Measurements from ENCODE around the gene MCM7. TPM values are rescaled to one million over a fixed set of nuclear protein-coding genes. Genes with fewer than 3 reads are reported as not detected.

The MCM7 gene
- total RNA-seq, 1 experiment from 2014 or later: 350 TPM

GRCh38 chr7:100074841-100075240 is 26.4 kb downstream of the MCM7 start:
- DNase-seq (ENCODE audit: low read depth): no peak

GRCh38 chr7:100072462-100072861 is 28.7 kb downstream of the MCM7 start:
- no peak for DNase-seq (ENCODE audit: low read depth)

- DNase-seq (ENCODE audit: low read depth): no peak
These were observed 30.0 kb downstream of the MCM7 start for GRCh38 chr7:100071018-100071723.

DNA sequence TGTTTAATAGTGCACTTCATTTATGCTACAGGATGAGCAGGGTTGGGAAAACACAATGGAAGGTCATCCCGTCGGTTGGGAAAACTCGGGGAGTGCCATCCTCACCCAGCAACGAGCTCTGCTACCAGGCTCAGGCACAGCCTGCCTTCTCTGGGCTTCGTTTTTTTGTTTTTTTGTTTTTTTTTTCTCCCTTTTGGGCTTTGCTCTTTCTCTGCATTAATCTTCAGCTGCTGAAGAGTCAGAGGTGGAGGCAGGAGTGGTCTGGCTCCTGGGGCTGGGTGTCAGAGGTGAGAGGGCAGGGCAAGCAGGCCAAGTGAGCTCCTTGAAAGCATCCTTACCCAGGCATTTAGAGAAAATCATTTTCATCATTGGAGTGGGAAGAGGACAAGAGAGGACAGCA is 31.2 kb downstream of the MCM7 start:
- DNase-seq (ENCODE audit: low read depth): no peak

DNA sequence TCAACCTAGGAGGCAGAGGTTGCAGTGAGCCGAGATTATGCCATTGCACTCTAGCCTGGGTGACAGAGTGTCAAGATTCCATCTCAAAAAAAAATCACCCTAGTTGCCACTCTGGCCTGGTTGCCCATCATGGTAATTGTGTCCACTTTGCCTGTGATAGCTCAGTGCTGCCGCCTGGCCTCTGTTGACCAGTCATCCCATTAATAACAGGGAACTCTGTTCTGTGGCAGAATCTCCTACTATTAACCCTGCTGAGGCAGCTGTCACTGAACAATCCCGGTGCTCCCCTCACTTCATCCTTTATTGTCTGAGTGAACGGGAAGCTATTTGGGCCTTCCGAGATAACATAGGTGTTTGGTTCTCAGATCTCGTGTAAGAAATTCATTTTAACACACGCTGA is 34.2 kb downstream of the MCM7 start:
- DNase-seq (ENCODE audit: low read depth): no peak

- no peak for DNase-seq (ENCODE audit: low read depth)
These were observed 35.6 kb downstream of the MCM7 start for GRCh38 chr7:100065452-100066186.

- DNase-seq (ENCODE audit: low read depth): no peak
These were observed 37.0 kb downstream of the MCM7 start for GRCh38 chr7:100064162-100064561.

- DNase-seq (ENCODE audit: low read depth): no peak
These were observed 37.8 kb downstream of the MCM7 start for GRCh38 chr7:100063376-100063775.

GRCh38 chr7:100061518-100062193 is 39.5 kb downstream of the MCM7 start:
- no peak for DNase-seq (ENCODE audit: low read depth)

DNA sequence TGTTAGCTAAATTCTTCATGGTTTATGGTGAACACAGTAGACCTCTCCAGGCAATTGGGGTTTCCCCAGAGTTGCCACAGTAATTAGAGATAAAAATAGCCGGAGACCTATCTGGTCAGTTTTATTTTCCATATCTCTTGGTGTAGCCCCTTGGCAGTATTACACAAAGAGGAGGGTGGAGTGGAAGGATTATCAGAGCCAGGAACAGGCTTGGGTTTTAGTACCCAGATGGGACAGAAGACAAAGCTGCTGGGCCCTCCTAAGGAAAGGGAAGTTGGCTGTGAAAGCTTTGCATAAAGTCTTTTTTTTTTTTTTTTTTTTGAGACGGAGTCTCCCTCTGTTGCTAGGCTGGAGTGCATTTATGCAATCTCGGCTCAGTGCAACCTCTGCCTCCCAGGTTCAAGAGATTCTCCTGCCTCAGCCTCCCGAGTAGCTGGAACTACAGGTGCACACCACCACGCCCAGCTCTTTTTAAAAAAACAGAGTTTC is 41.9 kb downstream of the MCM7 start:
- DNase-seq (ENCODE audit: low read depth): no peak

GRCh38 chr7:100057006-100057405 is 44.2 kb downstream of the MCM7 start:
- DNase-seq (ENCODE audit: low read depth): no peak

GRCh38 chr7:100053215-100053614 is 48.0 kb downstream of the MCM7 start:
- DNase-seq (ENCODE audit: low read depth): peak; percentile 76

DNA sequence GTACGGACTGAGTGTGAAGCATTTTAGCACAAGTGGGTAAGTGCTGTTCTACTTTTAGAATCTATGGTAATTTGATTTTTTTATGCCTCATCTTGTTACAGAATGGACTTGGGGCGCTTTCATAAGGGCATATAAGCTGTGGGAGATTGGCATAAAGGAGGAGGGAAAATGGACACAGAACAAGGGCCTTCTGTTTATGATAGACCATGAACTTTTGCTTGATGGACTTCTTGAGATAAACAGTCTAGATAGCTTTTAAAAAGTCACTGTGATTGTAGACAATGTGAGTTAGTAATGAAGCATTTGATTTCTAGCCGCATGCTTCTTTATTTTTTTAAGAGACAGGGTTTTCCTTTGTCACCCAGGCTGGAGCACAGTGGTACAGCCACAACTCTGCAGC is 49.6 kb downstream of the MCM7 start:
- no peak for DNase-seq (ENCODE audit: low read depth)

DNA sequence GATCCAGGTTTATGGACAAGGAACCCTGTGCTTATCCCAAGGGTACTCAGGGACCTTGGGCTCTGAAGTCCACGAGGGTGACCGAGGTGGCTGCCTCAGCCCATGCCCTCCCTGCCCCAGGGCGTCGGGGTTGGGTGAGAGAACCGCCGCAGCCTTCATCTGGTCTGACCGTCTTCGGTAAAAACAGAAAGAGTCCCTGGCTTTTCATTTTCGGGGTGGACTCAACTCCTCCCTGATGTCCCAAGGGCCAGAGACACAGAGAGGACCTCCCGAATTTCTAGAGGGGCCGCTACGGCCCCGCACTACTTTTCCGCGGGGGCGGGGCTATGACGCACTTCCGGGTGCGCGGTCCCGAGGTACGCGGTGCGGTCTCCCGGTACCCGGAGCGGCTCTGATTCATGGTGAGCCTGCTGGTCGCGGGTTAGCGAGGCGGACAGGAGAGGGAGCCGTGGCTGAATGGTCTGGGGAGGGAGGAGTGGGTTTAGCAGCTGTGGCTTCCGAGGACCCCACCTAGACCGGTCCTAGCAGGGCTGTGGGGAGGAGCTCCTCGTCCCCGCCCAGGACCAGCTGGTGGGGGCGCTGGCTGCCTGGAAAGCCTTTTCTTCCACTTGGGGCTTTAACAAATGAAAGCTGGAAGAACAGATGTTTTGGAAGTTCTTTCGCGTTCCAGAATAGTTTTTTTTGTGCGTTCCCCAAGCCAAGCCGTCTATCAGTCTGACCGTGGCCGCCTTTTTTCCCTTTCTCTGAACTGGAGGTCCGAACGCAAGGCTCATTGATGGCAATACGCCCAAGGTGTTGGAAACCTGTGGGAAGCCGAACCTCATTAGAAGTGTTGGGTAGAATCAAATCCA is 51.5 kb downstream of the MCM7 start, which contains the start of gene ZSCAN21:
TSS of gene ZSCAN21 (plus strand) at position 334 of the 851 bp plus-strand sequence. CDS start 7,233 bp downstream, outside the sequence.
- peak; percentile 70 for DNase-seq (ENCODE audit: low read depth)

GRCh38 chr7:100048680-100049079 is 52.5 kb downstream of the MCM7 start:
- DNase-seq (ENCODE audit: low read depth): no peak

GRCh38 chr7:100044718-100045117 is 56.5 kb downstream of the MCM7 start:
- no peak for DNase-seq (ENCODE audit: low read depth)

Small RNA genes within 50 kb of the gene (small RNA-seq; reads per million reads assigned to genes)
- gene MIR106B (10.0 reads per million, percentile 91 among the genes with 10 or more reads in this experiment), gene MIR25 (164 reads per million, percentile 96 among the genes with 10 or more reads in this experiment), gene MIR93 (36.0 reads per million, percentile 94 among the genes with 10 or more reads in this experiment)

Other genes with a start within 250 kb of the MCM7 start
- not detected in 2 replicates for gene OR2AE1, start 224.4 kb downstream of the MCM7 start, total RNA-seq (2014; rRNA removed; shearing (Covaris generic))
- gene TRIM4, start 181.9 kb downstream of the MCM7 start, total RNA-seq (2014; rRNA removed; shearing (Covaris generic)): 12.5 and 13.0 TPM in 2 replicates
- 0.07 and 0.11 TPM in 2 replicates for gene GJC3, start 171.8 kb downstream of the MCM7 start, total RNA-seq (2014; rRNA removed; shearing (Covaris generic))
- gene AZGP1, start 125.4 kb downstream of the MCM7 start, total RNA-seq (2014; rRNA removed; shearing (Covaris generic)): not detected in 2 replicates
- gene ZKSCAN1, start 85.8 kb downstream of the MCM7 start, total RNA-seq (2014; rRNA removed; shearing (Covaris generic)): 13.4 and 15.5 TPM in 2 replicates
- 7.9 and 8.1 TPM in 2 replicates for gene ZSCAN21, start 51.6 kb downstream of the MCM7 start, total RNA-seq (2014; rRNA removed; shearing (Covaris generic))
- gene ZNF3, start 19.7 kb downstream of the MCM7 start, total RNA-seq (2014; rRNA removed; shearing (Covaris generic)): 21.3 and 24.2 TPM in 2 replicates
- 93.6 and 155 TPM in 2 replicates for gene COPS6, start 12.4 kb downstream of the MCM7 start, total RNA-seq (2014; rRNA removed; shearing (Covaris generic))
- gene AP4M1, start 246 bp upstream of the MCM7 start, total RNA-seq (2014; rRNA removed; shearing (Covaris generic)): 13.7 and 14.4 TPM in 2 replicates
- gene TAF6, start 18.0 kb upstream of the MCM7 start, total RNA-seq (2014; rRNA removed; shearing (Covaris generic)): 25.4 and 34.4 TPM in 2 replicates
- gene CNPY4, start 18.2 kb upstream of the MCM7 start, total RNA-seq (2014; rRNA removed; shearing (Covaris generic)): 11.8 and 12.0 TPM in 2 replicates
- gene MBLAC1, start 25.6 kb upstream of the MCM7 start, total RNA-seq (2014; rRNA removed; shearing (Covaris generic)): 1.6 and 2.6 TPM in 2 replicates
- 88.0 and 156 TPM in 2 replicates for gene LAMTOR4, start 47.5 kb upstream of the MCM7 start, total RNA-seq (2014; rRNA removed; shearing (Covaris generic))
- gene TRAPPC14, start 57.3 kb upstream of the MCM7 start, total RNA-seq (2014; rRNA removed; shearing (Covaris generic)): 14.1 and 17.4 TPM in 2 replicates
- gene GAL3ST4, start 67.2 kb upstream of the MCM7 start, total RNA-seq (2014; rRNA removed; shearing (Covaris generic)): 0.34 and 0.37 TPM in 2 replicates
- 0.51 TPM in 1 of 2 replicates, not detected in the other for gene GPC2, start 76.0 kb upstream of the MCM7 start, total RNA-seq (2014; rRNA removed; shearing (Covaris generic))
- gene STAG3, start 76.5 kb upstream of the MCM7 start, total RNA-seq (2014; rRNA removed; shearing (Covaris generic)): 0.10 and 0.23 TPM in 2 replicates
- gene PVRIG, start 118.6 kb upstream of the MCM7 start, total RNA-seq (2014; rRNA removed; shearing (Covaris generic)): not detected in 2 replicates
- gene SPDYE3, start 206.3 kb upstream of the MCM7 start, total RNA-seq (2014; rRNA removed; shearing (Covaris generic)): not detected in 2 replicates

Data from HT1080 (cell line).